GM23248 (cell line): Measurements from ENCODE around the gene OR5M3. TPM values are rescaled to one million over a fixed set of nuclear protein-coding genes. Genes with fewer than 3 reads are reported as not detected.

Experiments
- DNase-seq: peaks from one replicate; pipeline ENCODE4 v3.0.0-alpha.2; 2015
- H2AFZ ChIP-seq: fragments of 200-600 bp; sonication (generic); 2 replicates; pipeline ENCODE4 v1.6.1; 2016; ENCODE audit warnings: antibody characterized with exemption
- H3F3A ChIP-seq: fragments of 200-600 bp; sonication (generic); 2 replicates; pipeline ENCODE4 v1.6.1; 2016; ENCODE audit warnings: mild to moderate bottlenecking, antibody characterized with exemption, mixed run types; ENCODE audit not compliant: insufficient read depth
- H3K27ac ChIP-seq: fragments of 200-600 bp; sonication (generic); 2 replicates; pipeline ENCODE4 v1.5.1; 2016; ENCODE audit warnings: mild to moderate bottlenecking
- H3K27me3 ChIP-seq: fragments of 200-600 bp; sonication (generic); replicated peaks from 2 replicates; pipeline ENCODE4 v1.6.1; 2016; ENCODE audit warnings: mild to moderate bottlenecking; ENCODE audit not compliant: insufficient read depth
- H3K36me3 ChIP-seq: fragments of 200-600 bp; sonication (generic); 2 replicates; pipeline ENCODE4 v1.6.1; 2016; ENCODE audit warnings: low read depth, mild to moderate bottlenecking
- H3K4me1 ChIP-seq: fragments of 200-600 bp; sonication (generic); 2 replicates; pipeline ENCODE4 v1.6.1; 2016; ENCODE audit warnings: mild to moderate bottlenecking; ENCODE audit not compliant: insufficient read depth
- H3K4me2 ChIP-seq: fragments of 200-600 bp; sonication (generic); one replicate; pipeline ENCODE4 v1.6.1; 2016; ENCODE audit warnings: mild to moderate bottlenecking; ENCODE audit not compliant: unreplicated experiment
- H3K4me3 ChIP-seq: fragments of 200-600 bp; sonication (generic); 2 replicates; pipeline ENCODE4 v1.5.1; 2016; ENCODE audit warnings: mild to moderate bottlenecking
- H3K79me2 ChIP-seq: fragments of 200-600 bp; sonication (generic); 2 replicates; pipeline ENCODE4 v1.6.1; 2016; ENCODE audit warnings: mild to moderate bottlenecking; ENCODE audit not compliant: insufficient read depth
- H3K9ac ChIP-seq: fragments of 200-600 bp; sonication (generic); 2 replicates; pipeline ENCODE4 v1.6.1; 2016; ENCODE audit warnings: mild to moderate bottlenecking
- H3K9me2 ChIP-seq: fragments of 200-600 bp; sonication (generic); 2 replicates; pipeline ENCODE4 v1.6.1; 2016; ENCODE audit warnings: mixed run types, mild to moderate bottlenecking, moderate library complexity; ENCODE audit not compliant: insufficient read depth
- H3K9me3 ChIP-seq: fragments of 200-600 bp; sonication (generic); one replicate; pipeline ENCODE4 v1.6.1; 2017; ENCODE audit warnings: low read depth
- H4K20me1 ChIP-seq: fragments of 200-600 bp; sonication (generic); 2 replicates; pipeline ENCODE4 v1.6.0; 2016; ENCODE audit not compliant: insufficient read depth
- EZH2 ChIP-seq: fragments of 200-600 bp; sonication (generic); IDR thresholded peaks from 2 replicates; pipeline ENCODE4 v1.6.1; 2018; ENCODE audit warnings: antibody characterized with exemption, mild to moderate bottlenecking; ENCODE audit not compliant: insufficient read depth, poor library complexity, severe bottlenecking
- EZH2phosphoT487 ChIP-seq: fragments of 200-600 bp; sonication (generic); IDR thresholded peaks from 2 replicates; pipeline ENCODE4 v1.6.1; 2018; ENCODE audit warnings: antibody characterized with exemption, moderate library complexity, mild to moderate bottlenecking, low read depth; ENCODE audit not compliant: insufficient read depth
- WGBS, 2 experiments: methylation state at CpG; one replicate each; pipeline ENCODE4 v1.1.6; 2015 to 2017; ENCODE audit warnings: low lambda C conversion rate in 2 of 2, low coverage in 1 of 2; ENCODE audit errors: missing lambda C conversion rate in 2 of 2; 5-methylcytosine and 5-hydroxymethylcytosine counted together
- in situ Hi-C: fragments of 300-500 bp; cut with MboI; formaldehyde crosslinking; loops from 2 replicates; pipeline ENCODE4 v1.15.0; 2020
- polyA plus RNA-seq: library from polyadenylated mRNA; unstranded; fragments of >200 nt; fragmentation: Nextera tagmentation; extraction: Ambion mirVana; gene quantifications from 2 replicates; pipeline ENCODE4 v1.2.1, GENCODE V29; 2016
- total RNA-seq: library from RNA; depleted of rRNA; stranded (reverse); fragments of >200 nt; shearing (Covaris generic); gene quantifications from 2 replicates; pipeline ENCODE4 v1.2.3, GENCODE V29; 2014; rRNA removed

Gene OR5M3
- total RNA-seq = not detected in 2 replicates
- not detected in 2 replicates for polyA plus RNA-seq

DNA sequence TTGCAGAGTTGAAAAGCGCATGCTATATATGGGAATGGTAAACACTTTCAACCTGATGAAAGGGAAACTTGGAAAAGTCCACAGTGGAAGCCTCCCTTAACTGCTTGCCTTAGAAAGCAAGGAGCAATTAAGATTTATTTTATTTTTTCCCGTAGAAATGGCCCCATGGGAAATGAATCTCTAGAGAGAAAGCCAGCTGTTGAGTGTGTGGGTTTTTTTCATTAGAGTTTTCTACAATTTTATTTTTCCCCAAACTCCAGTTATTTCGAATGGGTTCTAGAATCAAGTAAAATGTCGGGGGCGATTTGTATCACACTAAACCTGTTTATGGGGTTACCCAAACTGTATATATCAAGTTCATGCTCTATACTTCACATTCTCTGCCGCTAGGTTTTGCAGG is at the start of gene OR5M3:
TSS of gene OR5M3 (minus strand) at position 101 of the 400 bp plus-strand sequence. CDS start 2,855 bp downstream, outside the sequence.
- no peak for DNase-seq
- H3K9me3 ChIP-seq = no peaks in the 10 kb centered on the region
- H3K4me2 ChIP-seq = no peak within 1 kb of the TSS
- no peak within 1 kb of the TSS for H3K9ac ChIP-seq
- TF ChIP-seq EZH2 (no peak), EZH2phosphoT487 (no peak)
- no peaks in the 10 kb centered on the region for H3K9me2 ChIP-seq
- no peaks in the 10 kb centered on the region for H3F3A ChIP-seq
- no peak within 1 kb of the TSS for H3K27ac ChIP-seq
- WGBS, 2 experiments = 18 to 21% methylated on average over 6 of the region's 6 CpGs
- H3K36me3 ChIP-seq = no peaks in the 10 kb centered on the region
- in situ Hi-C loops = no loop called here
- H3K79me2 ChIP-seq = no peaks in the 10 kb centered on the region
- no peak within 1 kb of the TSS for H2AFZ ChIP-seq
- no peaks in the 10 kb centered on the region for H3K4me1 ChIP-seq
- H4K20me1 ChIP-seq = no peaks in the 10 kb centered on the region
- H3K4me3 ChIP-seq = no peak within 1 kb of the TSS
- H3K27me3 ChIP-seq = no peaks in the 10 kb centered on the region

- H3K9me3 ChIP-seq = no peaks in the 10 kb centered on the region
- H3K9ac ChIP-seq = no peak overlapping the region
- no peaks in the 10 kb centered on the region for H3F3A ChIP-seq
- no peaks in the 10 kb centered on the region for H3K79me2 ChIP-seq
- no peaks in the 10 kb centered on the region for H3K36me3 ChIP-seq
- 10 to 17% methylated on average over 5 of the region's 5 CpGs for WGBS, 2 experiments
- H3K9me2 ChIP-seq = no peaks in the 10 kb centered on the region
- no peak overlapping the region for H3K4me3 ChIP-seq
- H3K4me2 ChIP-seq = no peak overlapping the region
- H3K4me1 ChIP-seq = no peaks in the 10 kb centered on the region
- in situ Hi-C loops = no loop called here
- H3K27me3 ChIP-seq = no peaks in the 10 kb centered on the region
- no peaks in the 10 kb centered on the region for H4K20me1 ChIP-seq
- DNase-seq = peak; percentile 15
- H3K27ac ChIP-seq = no peak overlapping the region
- TF ChIP-seq EZH2 = no peak
- no peak for TF ChIP-seq EZH2phosphoT487
- H2AFZ ChIP-seq = no peak overlapping the region
Measured at GRCh38 chr11:56522008-56522407, 48.9 kb upstream of the OR5M3 start.

GRCh38 chr11:56513280-56513679 is 40.1 kb upstream of the OR5M3 start:
- TF ChIP-seq EZH2 (no peak), EZH2phosphoT487 (no peak)
- Histone ChIP-seq H3K36me3 (no peaks in the 10 kb centered on the region), H4K20me1 (no peaks in the 10 kb centered on the region), H2AFZ (no peak overlapping the region), H3K4me3 (no peak overlapping the region), H3K9ac (no peak overlapping the region), H3K4me1 (no peaks in the 10 kb centered on the region), H3K4me2 (no peak overlapping the region), H3F3A (no peaks in the 10 kb centered on the region), H3K9me3 (no peaks in the 10 kb centered on the region), H3K9me2 (no peaks in the 10 kb centered on the region), H3K79me2 (no peaks in the 10 kb centered on the region), H3K27me3 (no peaks in the 10 kb centered on the region), H3K27ac (no peak overlapping the region)
- no peak for DNase-seq
- in situ Hi-C loops = no loop called here
- 0 to 4% methylated on average over 1 of the region's 1 CpG for WGBS, 2 experiments

DNA sequence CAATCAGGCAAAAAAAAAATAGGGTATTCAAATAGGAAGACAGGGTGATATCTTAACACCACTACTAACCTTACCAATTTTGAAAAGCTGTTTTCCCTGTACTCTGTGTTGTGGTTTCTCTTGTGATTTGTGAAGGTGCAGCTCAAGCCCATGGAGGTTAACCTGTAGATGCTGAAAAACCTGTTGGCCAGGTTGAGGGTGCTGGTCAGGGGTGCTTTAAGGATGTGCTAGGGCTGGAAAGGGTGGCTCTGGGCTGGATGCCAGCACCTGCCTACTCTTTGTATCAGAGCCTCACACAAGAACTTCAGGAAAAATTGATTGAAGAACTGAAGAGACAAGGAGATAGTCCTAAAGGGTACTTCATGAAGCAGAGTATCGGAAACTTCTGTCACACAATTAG is 36.3 kb upstream of the OR5M3 start:
- Histone ChIP-seq H3K4me2 (no peak overlapping the region), H4K20me1 (no peaks in the 10 kb centered on the region), H3K9me3 (no peaks in the 10 kb centered on the region), H3K27me3 (no peaks in the 10 kb centered on the region), H2AFZ (no peak overlapping the region), H3K9me2 (no peaks in the 10 kb centered on the region), H3K27ac (no peak overlapping the region), H3K79me2 (no peaks in the 10 kb centered on the region), H3K9ac (no peak overlapping the region), H3K36me3 (no peaks in the 10 kb centered on the region), H3K4me3 (no peak overlapping the region), H3F3A (no peaks in the 10 kb centered on the region), H3K4me1 (no peaks in the 10 kb centered on the region)
- DNase-seq = no peak
- TF ChIP-seq EZH2phosphoT487 = no peak
- in situ Hi-C loops = no loop called here
- WGBS, 2 experiments = 46 to 71% methylated on average over 1 of the region's 1 CpG

- H3K9me3 ChIP-seq = no peaks in the 10 kb centered on the region
- TF ChIP-seq EZH2phosphoT487 = no peak
- no peak for TF ChIP-seq EZH2
- no peaks in the 10 kb centered on the region for H3K4me1 ChIP-seq
- WGBS, 2 experiments = 77 to 78% methylated on average over 17 to 24 of the region's 28 CpGs
- no peaks in the 10 kb centered on the region for H3K27me3 ChIP-seq
- DNase-seq = no peak
- H3K9me2 ChIP-seq = no peaks in the 10 kb centered on the region
- H3F3A ChIP-seq = no peaks in the 10 kb centered on the region
- no peaks in the 10 kb centered on the region for H4K20me1 ChIP-seq
- in situ Hi-C loops = no loop called here
- H3K79me2 ChIP-seq = no peaks in the 10 kb centered on the region
- H3K36me3 ChIP-seq = no peaks in the 10 kb centered on the region
- H3K4me2 ChIP-seq = no peak overlapping the region
- no peak overlapping the region for H2AFZ ChIP-seq
- H3K9ac ChIP-seq = no peak overlapping the region
- H3K27ac ChIP-seq = no peak overlapping the region
- H3K4me3 ChIP-seq = no peak overlapping the region
Measured at GRCh38 chr11:56497010-56497409, 23.9 kb upstream of the OR5M3 start.
